ENCODE results near the gene DAPK2.

Gene DAPK2

GRCh38 chr15:64017082-64017588, 29.1 kb downstream of the DAPK2 start:
- no peaks in the 10 kb centered on the region for H3K9me3 ChIP-seq (ENCODE audit: control insufficient read depth, low read depth, low read length)
- no peaks in the 10 kb centered on the region for H3K36me3 ChIP-seq (ENCODE audit: control insufficient read depth, low read depth, low read length)
- no peak overlapping the region for H3K9ac ChIP-seq (ENCODE audit: low read length)
- H3K27me3 ChIP-seq (ENCODE audit: control insufficient read depth, insufficient read depth, low read length), result no peaks in the 10 kb centered on the region
- no peak overlapping the region for H3K4me3 ChIP-seq (ENCODE audit: low read length)
- no peak overlapping the region for H3K27ac ChIP-seq (ENCODE audit: low read length)
- H3K4me1 ChIP-seq (ENCODE audit: control insufficient read depth, low read depth, low read length), result no peaks in the 10 kb centered on the region

- H3K9me3 ChIP-seq (ENCODE audit: control insufficient read depth, low read depth, low read length), result no peaks in the 10 kb centered on the region
- no peak overlapping the region for H3K4me3 ChIP-seq (ENCODE audit: low read length)
- H3K27ac ChIP-seq (ENCODE audit: low read length), result no peak overlapping the region
- no peaks in the 10 kb centered on the region for H3K36me3 ChIP-seq (ENCODE audit: control insufficient read depth, low read depth, low read length)
- H3K27me3 ChIP-seq (ENCODE audit: control insufficient read depth, insufficient read depth, low read length), result no peaks in the 10 kb centered on the region
- no peaks in the 10 kb centered on the region for H3K4me1 ChIP-seq (ENCODE audit: control insufficient read depth, low read depth, low read length)
- H3K9ac ChIP-seq (ENCODE audit: low read length), result no peak overlapping the region
Measured at GRCh38 chr15:64016257-64016656, 30.0 kb downstream of the DAPK2 start.

GRCh38 chr15:64014995-64015394, 31.3 kb downstream of the DAPK2 start:
- peaks cover 7% of the 10 kb centered on the region for H3K4me1 ChIP-seq (ENCODE audit: control insufficient read depth, low read depth, low read length)
- H3K9me3 ChIP-seq (ENCODE audit: control insufficient read depth, low read depth, low read length), result no peaks in the 10 kb centered on the region
- H3K27ac ChIP-seq (ENCODE audit: low read length), result no peak overlapping the region
- no peak overlapping the region for H3K4me3 ChIP-seq (ENCODE audit: low read length)
- no peak overlapping the region for H3K9ac ChIP-seq (ENCODE audit: low read length)
- H3K36me3 ChIP-seq (ENCODE audit: control insufficient read depth, low read depth, low read length), result no peaks in the 10 kb centered on the region
- no peaks in the 10 kb centered on the region for H3K27me3 ChIP-seq (ENCODE audit: control insufficient read depth, insufficient read depth, low read length)

GRCh38 chr15:64013179-64014062, 32.9 kb downstream of the DAPK2 start:
- Histone ChIP-seq H3K36me3 (ENCODE audit: control insufficient read depth, low read depth, low read length) (no peaks in the 10 kb centered on the region), H3K27ac (ENCODE audit: low read length) (no peak overlapping the region), H3K27me3 (ENCODE audit: control insufficient read depth, insufficient read depth, low read length) (no peaks in the 10 kb centered on the region), H3K4me1 (ENCODE audit: control insufficient read depth, low read depth, low read length) (peaks cover 7% of the 10 kb centered on the region), H3K4me3 (ENCODE audit: low read length) (no peak overlapping the region), H3K9ac (ENCODE audit: low read length) (no peak overlapping the region), H3K9me3 (ENCODE audit: control insufficient read depth, low read depth, low read length) (no peaks in the 10 kb centered on the region)

GRCh38 chr15:64011736-64012135, 34.5 kb downstream of the DAPK2 start:
- Histone ChIP-seq H3K9me3 (ENCODE audit: control insufficient read depth, low read depth, low read length) (no peaks in the 10 kb centered on the region), H3K4me1 (ENCODE audit: control insufficient read depth, low read depth, low read length) (peaks cover 7% of the 10 kb centered on the region), H3K4me3 (ENCODE audit: low read length) (no peak overlapping the region), H3K36me3 (ENCODE audit: control insufficient read depth, low read depth, low read length) (no peaks in the 10 kb centered on the region), H3K27me3 (ENCODE audit: control insufficient read depth, insufficient read depth, low read length) (no peaks in the 10 kb centered on the region), H3K27ac (ENCODE audit: low read length) (no peak overlapping the region), H3K9ac (ENCODE audit: low read length) (no peak overlapping the region)

GRCh38 chr15:64010719-64011118, 35.6 kb downstream of the DAPK2 start:
- no peak overlapping the region for H3K4me3 ChIP-seq (ENCODE audit: low read length)
- no peaks in the 10 kb centered on the region for H3K36me3 ChIP-seq (ENCODE audit: control insufficient read depth, low read depth, low read length)
- H3K4me1 ChIP-seq (ENCODE audit: control insufficient read depth, low read depth, low read length), result peaks cover 7% of the 10 kb centered on the region
- no peak overlapping the region for H3K9ac ChIP-seq (ENCODE audit: low read length)
- no peaks in the 10 kb centered on the region for H3K27me3 ChIP-seq (ENCODE audit: control insufficient read depth, insufficient read depth, low read length)
- no peaks in the 10 kb centered on the region for H3K9me3 ChIP-seq (ENCODE audit: control insufficient read depth, low read depth, low read length)
- H3K27ac ChIP-seq (ENCODE audit: low read length), result no peak overlapping the region

GRCh38 chr15:64009798-64010261, 36.5 kb downstream of the DAPK2 start:
- Histone ChIP-seq H3K4me1 (ENCODE audit: control insufficient read depth, low read depth, low read length) (peaks cover 7% of the 10 kb centered on the region), H3K27ac (ENCODE audit: low read length) (no peak overlapping the region), H3K4me3 (ENCODE audit: low read length) (no peak overlapping the region), H3K9me3 (ENCODE audit: control insufficient read depth, low read depth, low read length) (no peaks in the 10 kb centered on the region), H3K27me3 (ENCODE audit: control insufficient read depth, insufficient read depth, low read length) (no peaks in the 10 kb centered on the region), H3K36me3 (ENCODE audit: control insufficient read depth, low read depth, low read length) (no peaks in the 10 kb centered on the region), H3K9ac (ENCODE audit: low read length) (no peak overlapping the region)

- peaks cover 7% of the 10 kb centered on the region for H3K4me1 ChIP-seq (ENCODE audit: control insufficient read depth, low read depth, low read length)
- no peak overlapping the region for H3K9ac ChIP-seq (ENCODE audit: low read length)
- H3K27ac ChIP-seq (ENCODE audit: low read length), result no peak overlapping the region
- no peaks in the 10 kb centered on the region for H3K9me3 ChIP-seq (ENCODE audit: control insufficient read depth, low read depth, low read length)
- H3K36me3 ChIP-seq (ENCODE audit: control insufficient read depth, low read depth, low read length), result no peaks in the 10 kb centered on the region
- no peak overlapping the region for H3K4me3 ChIP-seq (ENCODE audit: low read length)
- no peaks in the 10 kb centered on the region for H3K27me3 ChIP-seq (ENCODE audit: control insufficient read depth, insufficient read depth, low read length)
Measured at GRCh38 chr15:64009241-64009640, 37.0 kb downstream of the DAPK2 start.

GRCh38 chr15:64008177-64008576, 38.1 kb downstream of the DAPK2 start:
- H3K36me3 ChIP-seq (ENCODE audit: control insufficient read depth, low read depth, low read length), result no peaks in the 10 kb centered on the region
- H3K4me3 ChIP-seq (ENCODE audit: low read length), result no peak overlapping the region
- H3K4me1 ChIP-seq (ENCODE audit: control insufficient read depth, low read depth, low read length), result peaks cover 7% of the 10 kb centered on the region
- H3K9ac ChIP-seq (ENCODE audit: low read length), result no peak overlapping the region
- H3K9me3 ChIP-seq (ENCODE audit: control insufficient read depth, low read depth, low read length), result no peaks in the 10 kb centered on the region
- no peaks in the 10 kb centered on the region for H3K27me3 ChIP-seq (ENCODE audit: control insufficient read depth, insufficient read depth, low read length)
- H3K27ac ChIP-seq (ENCODE audit: low read length), result no peak overlapping the region

- no peaks in the 10 kb centered on the region for H3K36me3 ChIP-seq (ENCODE audit: control insufficient read depth, low read depth, low read length)
- no peak overlapping the region for H3K9ac ChIP-seq (ENCODE audit: low read length)
- no peak overlapping the region for H3K4me3 ChIP-seq (ENCODE audit: low read length)
- H3K4me1 ChIP-seq (ENCODE audit: control insufficient read depth, low read depth, low read length), result peaks cover 7% of the 10 kb centered on the region
- no peak overlapping the region for H3K27ac ChIP-seq (ENCODE audit: low read length)
- H3K9me3 ChIP-seq (ENCODE audit: control insufficient read depth, low read depth, low read length), result no peaks in the 10 kb centered on the region
- H3K27me3 ChIP-seq (ENCODE audit: control insufficient read depth, insufficient read depth, low read length), result no peaks in the 10 kb centered on the region
Measured at GRCh38 chr15:64006642-64007041, 39.6 kb downstream of the DAPK2 start.

- H3K4me3 ChIP-seq (ENCODE audit: low read length), result no peak overlapping the region
- H3K27ac ChIP-seq (ENCODE audit: low read length), result no peak overlapping the region
- H3K36me3 ChIP-seq (ENCODE audit: control insufficient read depth, low read depth, low read length), result no peaks in the 10 kb centered on the region
- H3K4me1 ChIP-seq (ENCODE audit: control insufficient read depth, low read depth, low read length), result no peaks in the 10 kb centered on the region
- H3K9me3 ChIP-seq (ENCODE audit: control insufficient read depth, low read depth, low read length), result no peaks in the 10 kb centered on the region
- no peak overlapping the region for H3K9ac ChIP-seq (ENCODE audit: low read length)
- no peaks in the 10 kb centered on the region for H3K27me3 ChIP-seq (ENCODE audit: control insufficient read depth, insufficient read depth, low read length)
Measured at GRCh38 chr15:64004587-64004986, 41.7 kb downstream of the DAPK2 start.

- H3K27ac ChIP-seq (ENCODE audit: low read length), result no peak overlapping the region
- no peaks in the 10 kb centered on the region for H3K36me3 ChIP-seq (ENCODE audit: control insufficient read depth, low read depth, low read length)
- no peak overlapping the region for H3K9ac ChIP-seq (ENCODE audit: low read length)
- H3K4me1 ChIP-seq (ENCODE audit: control insufficient read depth, low read depth, low read length), result no peaks in the 10 kb centered on the region
- H3K27me3 ChIP-seq (ENCODE audit: control insufficient read depth, insufficient read depth, low read length), result no peaks in the 10 kb centered on the region
- no peak overlapping the region for H3K4me3 ChIP-seq (ENCODE audit: low read length)
- H3K9me3 ChIP-seq (ENCODE audit: control insufficient read depth, low read depth, low read length), result no peaks in the 10 kb centered on the region
Measured at GRCh38 chr15:64004056-64004455, 42.2 kb downstream of the DAPK2 start.

Data from iPS-18a (cell line).